Mammary epithelial cell (primary cell): Measurements from ENCODE around the gene RPL19.

Source experiments
- EZH2 ChIP-seq: IDR thresholded peaks from 2 replicates; pipeline ENCODE4 v1.6.1; 2012; ENCODE audit warnings: low read length, inconsistent platforms, borderline replicate concordance
- TF ChIP-seq, protein P1 (sequence below), 2 donors: IDR thresholded peaks in 1 of 2; conservative IDR thresholded peaks in 1 of 2; 2 replicates each; pipeline ENCODE4 v1.5.1; 2011 to 2012; ENCODE audit warnings: inconsistent platforms in 2 of 2, low read length in 2 of 2, mild to moderate bottlenecking in 2 of 2, control low read depth in 1 of 2, low read depth in 1 of 2; ENCODE audit not compliant: insufficient read depth in 1 of 2; ENCODE audit errors: extremely low read depth in 1 of 2

DNA sequence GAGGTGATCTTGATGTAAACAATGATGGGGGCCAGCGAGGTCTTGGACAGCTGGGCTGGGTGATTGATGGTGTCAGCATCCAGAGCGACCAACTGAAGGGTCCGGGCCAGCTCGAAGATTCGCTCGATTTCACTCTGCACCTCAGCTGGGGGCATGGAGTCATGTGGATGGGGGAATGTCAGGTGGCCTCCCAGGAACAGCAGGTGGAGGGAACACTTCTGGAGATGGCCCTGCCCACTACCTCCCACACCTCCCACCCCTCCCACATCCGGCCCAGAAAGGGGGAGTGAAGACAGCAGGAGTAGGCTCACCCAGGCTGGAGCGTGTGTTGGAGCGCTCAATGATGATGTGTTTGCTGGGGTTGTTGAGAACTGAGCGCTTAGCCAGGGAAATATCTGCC lies 16.4 kb upstream of the RPL19 start:
- TF ChIP-seq, protein P1, sequence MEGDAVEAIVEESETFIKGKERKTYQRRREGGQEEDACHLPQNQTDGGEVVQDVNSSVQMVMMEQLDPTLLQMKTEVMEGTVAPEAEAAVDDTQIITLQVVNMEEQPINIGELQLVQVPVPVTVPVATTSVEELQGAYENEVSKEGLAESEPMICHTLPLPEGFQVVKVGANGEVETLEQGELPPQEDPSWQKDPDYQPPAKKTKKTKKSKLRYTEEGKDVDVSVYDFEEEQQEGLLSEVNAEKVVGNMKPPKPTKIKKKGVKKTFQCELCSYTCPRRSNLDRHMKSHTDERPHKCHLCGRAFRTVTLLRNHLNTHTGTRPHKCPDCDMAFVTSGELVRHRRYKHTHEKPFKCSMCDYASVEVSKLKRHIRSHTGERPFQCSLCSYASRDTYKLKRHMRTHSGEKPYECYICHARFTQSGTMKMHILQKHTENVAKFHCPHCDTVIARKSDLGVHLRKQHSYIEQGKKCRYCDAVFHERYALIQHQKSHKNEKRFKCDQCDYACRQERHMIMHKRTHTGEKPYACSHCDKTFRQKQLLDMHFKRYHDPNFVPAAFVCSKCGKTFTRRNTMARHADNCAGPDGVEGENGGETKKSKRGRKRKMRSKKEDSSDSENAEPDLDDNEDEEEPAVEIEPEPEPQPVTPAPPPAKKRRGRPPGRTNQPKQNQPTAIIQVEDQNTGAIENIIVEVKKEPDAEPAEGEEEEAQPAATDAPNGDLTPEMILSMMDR (conservative IDR thresholded peaks at IDR 0.05 in 1 of 2, IDR thresholded peaks at IDR 0.05 in 1 of 2; ENCODE audit: extremely low read depth in 1 of 2, insufficient read depth in 1 of 2, low read depth in 1 of 2, low read length in 2 of 2) = no peak
- no peak for TF ChIP-seq EZH2
